PC-3 (cell line): ENCODE results near the gene IRF9. TPM values are rescaled to one million over a fixed set of nuclear protein-coding genes. Genes with fewer than 3 reads are reported as not detected.

Experiments
- ATAC-seq: fragments of 200-7000 bp; cut with Tn5 transposase; 2 replicates; pipeline ENCODE4 v1.9.1; 2020; ENCODE audit warnings: mild to moderate bottlenecking, moderate library complexity
- BruUV-seq: library from RNA; stranded (reverse); fragments of 400-500 nt; replicated peaks from 2 replicates; lab custom pipeline; 2021; lab: Mats Ljungman, UMichigan
- CTCF ChIA-PET: fragments of 300-600 bp; sonication (Branson Sonifier 250); formaldehyde crosslinking; loops from one replicate; lab custom pipeline; 2022; ENCODE audit warnings: antibody characterized with exemption; lab: Charles Lee
- POLR2A ChIA-PET: fragments of 300-600 bp; sonication (Branson Sonifier 250); formaldehyde crosslinking; loops from one replicate; lab custom pipeline; 2022; ENCODE audit warnings: antibody characterized with exemption; ENCODE audit not compliant: unreplicated experiment; lab: Charles Lee
- DNase-seq: peaks from one replicate; pipeline ENCODE4 v3.0.0-alpha.2; 2015
- H2AFZ ChIP-seq: fragments of 300-600 bp; sonication (generic); 2 replicates; pipeline ENCODE4 v1.6.0; 2016; ENCODE audit warnings: antibody characterized with exemption, low read length
- H3F3A ChIP-seq: fragments of 300-600 bp; sonication (generic); one replicate; pipeline ENCODE4 v1.6.0; 2017; ENCODE audit warnings: antibody characterized with exemption, low read length, control low read depth, mild to moderate bottlenecking; ENCODE audit not compliant: unreplicated experiment
- H3K27ac ChIP-seq: fragments of 300-600 bp; sonication (generic); 2 replicates; pipeline ENCODE4 v1.5.1; 2016; ENCODE audit warnings: mild to moderate bottlenecking, low read length
- H3K27me3 ChIP-seq: fragments of 300-600 bp; sonication (generic); 2 replicates; pipeline ENCODE4 v1.6.1; 2016; ENCODE audit warnings: low read length, mixed read lengths
- H3K36me3 ChIP-seq: fragments of 300-600 bp; sonication (generic); 2 replicates; pipeline ENCODE4 v1.6.1; 2016; ENCODE audit warnings: low read depth, mixed run types, low read length, mixed read lengths
- H3K4me1 ChIP-seq: fragments of 300-600 bp; sonication (generic); 2 replicates; pipeline ENCODE4 v1.5.1; 2016; ENCODE audit warnings: low read length; ENCODE audit not compliant: insufficient read depth
- H3K4me2 ChIP-seq: fragments of 300-600 bp; sonication (generic); 2 replicates; pipeline ENCODE4 v1.6.0; 2016; ENCODE audit warnings: low read length
- H3K4me3 ChIP-seq: fragments of 300-600 bp; sonication (generic); 2 replicates; pipeline ENCODE4 v1.5.1; 2016; ENCODE audit warnings: mild to moderate bottlenecking, low read length, mixed read lengths
- H3K79me2 ChIP-seq: fragments of 300-600 bp; sonication (generic); 2 replicates; pipeline ENCODE4 v1.6.1; 2017; ENCODE audit warnings: low read length, mixed read lengths
- H3K9ac ChIP-seq: fragments of 300-600 bp; sonication (generic); 2 replicates; pipeline ENCODE4 v1.6.0; 2016; ENCODE audit warnings: mild to moderate bottlenecking, low read length
- H3K9me2 ChIP-seq: fragments of 300-600 bp; sonication (generic); replicated peaks from 2 replicates; pipeline ENCODE4 v1.6.1; 2016; ENCODE audit warnings: mixed run types, low read length, mixed read lengths
- H3K9me3 ChIP-seq: fragments of 300-600 bp; sonication (generic); 2 replicates; pipeline ENCODE4 v1.6.1; 2016; ENCODE audit warnings: low read length, mixed read lengths
- H4K20me1 ChIP-seq: fragments of 300-600 bp; sonication (generic); 2 replicates; pipeline ENCODE4 v1.6.1; 2016; ENCODE audit warnings: low read length, mixed read lengths
- EZH2 ChIP-seq: fragments of 300-600 bp; sonication (generic); IDR thresholded peaks from one replicate; pipeline ENCODE4 v1.6.1; 2017; ENCODE audit warnings: antibody characterized with exemption, mild to moderate bottlenecking, low read length; ENCODE audit not compliant: unreplicated experiment
- EZH2phosphoT487 ChIP-seq: fragments of 300-600 bp; sonication (generic); IDR thresholded peaks from 2 replicates; pipeline ENCODE4 v1.6.1; 2018; ENCODE audit warnings: mild to moderate bottlenecking, antibody characterized with exemption, low read length, borderline replicate concordance
- intact Hi-C: fragments of 100-400 bp; cut with micrococcal nuclease; formaldehyde crosslinking; loops from 2 replicates; pipeline ENCODE4 v1.9.0; 2023
- total RNA-seq: library from RNA; depleted of rRNA; stranded (reverse); fragments of >200 nt; gene quantifications from 2 replicates; pipeline ENCODE4 v1.2.3, GENCODE V29; 2014
- TF ChIP-seq, protein P1 (sequence below): fragments of 300-600 bp; sonication (generic); conservative IDR thresholded peaks from 2 replicates; pipeline ENCODE4 v1.5.1; 2017; ENCODE audit warnings: antibody characterized with exemption, low read depth, mild to moderate bottlenecking, low read length

IRF9 gene
- total RNA-seq, 1 experiment from 2014 or later = 10.5 TPM

DNA sequence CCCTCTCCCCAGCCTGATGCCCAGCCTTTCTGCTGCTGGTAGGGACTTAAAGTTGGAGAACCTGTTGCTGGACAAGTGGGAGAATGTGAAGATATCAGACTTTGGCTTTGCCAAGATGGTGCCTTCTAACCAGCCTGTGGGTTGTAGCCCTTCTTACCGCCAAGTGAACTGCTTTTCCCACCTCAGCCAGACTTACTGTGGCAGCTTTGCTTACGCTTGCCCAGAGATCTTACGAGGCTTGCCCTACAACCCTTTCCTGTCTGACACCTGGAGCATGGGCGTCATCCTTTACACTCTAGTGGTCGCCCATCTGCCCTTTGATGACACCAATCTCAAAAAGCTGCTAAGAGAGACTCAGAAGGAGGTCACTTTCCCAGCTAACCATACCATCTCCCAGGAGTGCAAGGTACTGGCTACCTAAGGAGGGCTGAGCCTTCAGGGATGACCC lies 46.1 kb downstream of the IRF9 start:
- no peak for DNase-seq
- ChIA-PET POLR2A (no interaction called here), CTCF (no interaction called here)
- no peak for TF ChIP-seq EZH2phosphoT487
- TF ChIP-seq, protein P1, sequence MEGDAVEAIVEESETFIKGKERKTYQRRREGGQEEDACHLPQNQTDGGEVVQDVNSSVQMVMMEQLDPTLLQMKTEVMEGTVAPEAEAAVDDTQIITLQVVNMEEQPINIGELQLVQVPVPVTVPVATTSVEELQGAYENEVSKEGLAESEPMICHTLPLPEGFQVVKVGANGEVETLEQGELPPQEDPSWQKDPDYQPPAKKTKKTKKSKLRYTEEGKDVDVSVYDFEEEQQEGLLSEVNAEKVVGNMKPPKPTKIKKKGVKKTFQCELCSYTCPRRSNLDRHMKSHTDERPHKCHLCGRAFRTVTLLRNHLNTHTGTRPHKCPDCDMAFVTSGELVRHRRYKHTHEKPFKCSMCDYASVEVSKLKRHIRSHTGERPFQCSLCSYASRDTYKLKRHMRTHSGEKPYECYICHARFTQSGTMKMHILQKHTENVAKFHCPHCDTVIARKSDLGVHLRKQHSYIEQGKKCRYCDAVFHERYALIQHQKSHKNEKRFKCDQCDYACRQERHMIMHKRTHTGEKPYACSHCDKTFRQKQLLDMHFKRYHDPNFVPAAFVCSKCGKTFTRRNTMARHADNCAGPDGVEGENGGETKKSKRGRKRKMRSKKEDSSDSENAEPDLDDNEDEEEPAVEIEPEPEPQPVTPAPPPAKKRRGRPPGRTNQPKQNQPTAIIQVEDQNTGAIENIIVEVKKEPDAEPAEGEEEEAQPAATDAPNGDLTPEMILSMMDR = no peak
- no peak for TF ChIP-seq EZH2
- Histone ChIP-seq H3K27ac (no peak overlapping the region), H3K9me2 (no peaks in the 10 kb centered on the region), H3K4me3 (no peak overlapping the region), H4K20me1 (no peaks in the 10 kb centered on the region), H3F3A (no peaks in the 10 kb centered on the region), H3K27me3 (no peaks in the 10 kb centered on the region), H3K9ac (no peak overlapping the region), H3K4me2 (no peak overlapping the region), H2AFZ (no peak overlapping the region), H3K79me2 (peaks cover 9% of the 10 kb centered on the region; the same call in 1 of the 2 replicates), H3K9me3 (no peaks in the 10 kb centered on the region), H3K4me1 (no peaks in the 10 kb centered on the region), H3K36me3 (peaks cover 42% of the 10 kb centered on the region)
- no peak for ATAC-seq
- intact Hi-C loops = no loop called here
- no TSS peak for BruUV-seq

DNA sequence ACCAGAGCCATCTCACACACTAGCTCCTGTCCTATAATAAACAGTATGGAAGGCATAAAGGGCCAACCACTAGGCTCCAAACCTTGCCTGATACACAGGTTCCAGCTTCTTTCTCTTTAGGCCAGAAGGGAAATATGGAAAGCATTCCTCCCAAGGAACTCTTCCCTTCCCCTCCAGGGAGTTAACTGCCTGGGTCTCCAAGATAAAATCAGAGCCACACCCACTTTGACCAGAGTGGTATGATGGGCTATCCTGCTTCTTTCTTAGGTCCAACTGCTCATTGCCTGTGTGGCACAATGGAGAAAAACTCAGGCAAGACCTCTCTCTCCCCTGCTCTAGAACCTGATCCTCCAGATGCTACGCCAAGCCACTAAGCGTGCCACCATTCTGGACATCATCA lies 46.6 kb downstream of the IRF9 start:
- POLR2A ChIA-PET = no interaction called here
- no TSS peak for BruUV-seq
- intact Hi-C loops = no loop called here
- Histone ChIP-seq H3K27me3 (no peaks in the 10 kb centered on the region), H2AFZ (no peak overlapping the region), H4K20me1 (no peaks in the 10 kb centered on the region), H3K36me3 (peaks cover 42% of the 10 kb centered on the region), H3K4me2 (no peak overlapping the region), H3K4me3 (no peak overlapping the region), H3K79me2 (peaks cover 13% of the 10 kb centered on the region; the same call in 1 of the 2 replicates), H3F3A (no peaks in the 10 kb centered on the region), H3K9me3 (no peaks in the 10 kb centered on the region), H3K27ac (no peak overlapping the region), H3K9me2 (no peaks in the 10 kb centered on the region), H3K4me1 (no peaks in the 10 kb centered on the region), H3K9ac (no peak overlapping the region)
- CTCF ChIA-PET = no interaction called here
- no peak for ATAC-seq
- DNase-seq = no peak
- TF ChIP-seq, protein P1 = no peak
- no peak for TF ChIP-seq EZH2
- no peak for TF ChIP-seq EZH2phosphoT487

DNA sequence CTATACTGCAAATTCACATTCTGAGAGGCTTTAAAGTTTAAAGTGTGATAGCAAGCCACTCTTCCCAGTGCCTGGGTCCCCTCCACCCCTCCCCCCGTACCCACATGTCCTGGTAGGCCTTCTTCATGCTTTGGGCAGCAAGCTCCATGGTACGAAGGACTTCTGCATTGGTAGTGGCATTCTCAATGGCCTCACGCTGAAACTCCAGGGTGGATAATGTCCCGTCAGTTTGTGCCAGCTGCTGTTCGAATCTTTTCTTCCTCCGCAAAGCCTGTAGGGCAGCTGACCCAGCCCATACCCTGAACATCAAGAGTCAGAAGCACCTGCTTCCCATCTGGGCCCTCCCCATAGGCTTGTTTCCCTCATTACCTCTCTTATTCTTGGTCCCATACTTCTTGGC lies 50.2 kb downstream of the IRF9 start:
- intact Hi-C loops = no loop called here
- H3K9me2 ChIP-seq = no peaks in the 10 kb centered on the region
- no peaks in the 10 kb centered on the region for H4K20me1 ChIP-seq
- H3K9me3 ChIP-seq = no peaks in the 10 kb centered on the region
- ATAC-seq (no peak), DNase-seq (no peak)
- TF ChIP-seq EZH2 (no peak), EZH2phosphoT487 (no peak)
- TF ChIP-seq, protein P1 = no peak
- H3F3A ChIP-seq = peaks cover 3% of the 10 kb centered on the region
- ChIA-PET CTCF (no interaction called here), POLR2A (no interaction called here)
- H3K36me3 ChIP-seq = peaks cover 32% of the 10 kb centered on the region
- H3K27ac ChIP-seq = no peak overlapping the region
- no TSS peak for BruUV-seq
- H3K27me3 ChIP-seq = no peaks in the 10 kb centered on the region
- no peak overlapping the region for H3K4me3 ChIP-seq
- peaks cover 13% of the 10 kb centered on the region; the same call in 1 of the 2 replicates for H3K79me2 ChIP-seq
- H3K4me1 ChIP-seq = peaks cover 10% of the 10 kb centered on the region
- H3K4me2 ChIP-seq = no peak overlapping the region
- H3K9ac ChIP-seq = no peak overlapping the region
- H2AFZ ChIP-seq = no peak overlapping the region
